ACC112 (cell line): ENCODE results near the gene RPL31.
"Not testable (repeated sequence)": the region's sequence is repeated elsewhere in the genome, so short reads cannot be mapped to it uniquely, and the experiment has no call there.

Experiments
- H2AFZ ChIP-seq: fragments of 200-600 bp; sonication (generic); one replicate; pipeline ENCODE4 v1.6.0; 2017; ENCODE audit warnings: antibody characterized with exemption, low read length; ENCODE audit not compliant: unreplicated experiment
- H3K27ac ChIP-seq: fragments of 200-600 bp; sonication (generic); 2 replicates; pipeline ENCODE4 v1.5.1; 2014; ENCODE audit warnings: low read depth, mild to moderate bottlenecking, antibody characterized with exemption, low read length, moderate library complexity
- H3K27me3 ChIP-seq: fragments of 200-600 bp; sonication (generic); 2 replicates; pipeline ENCODE4 v1.6.1; 2014; ENCODE audit warnings: mild to moderate bottlenecking, antibody characterized with exemption, low read length, moderate library complexity, mixed read lengths; ENCODE audit not compliant: insufficient read depth
- H3K36me3 ChIP-seq: fragments of 200-600 bp; sonication (generic); 2 replicates; pipeline ENCODE4 v1.6.1; 2016; ENCODE audit warnings: mild to moderate bottlenecking, antibody characterized with exemption, low read length, moderate library complexity, mixed read lengths; ENCODE audit not compliant: insufficient read depth
- H3K4me1 ChIP-seq: fragments of 200-600 bp; sonication (generic); one replicate; pipeline ENCODE4 v1.6.1; 2016; ENCODE audit warnings: low read length, mixed read lengths; ENCODE audit not compliant: insufficient read depth, unreplicated experiment, control insufficient read depth
- H3K4me3 ChIP-seq: fragments of 200-600 bp; sonication (generic); 2 replicates; pipeline ENCODE4 v1.5.1; 2014; ENCODE audit warnings: mild to moderate bottlenecking, low read depth, low read length
- H3K79me2 ChIP-seq: fragments of 200-600 bp; sonication (generic); one replicate; pipeline ENCODE4 v1.6.0; 2016; ENCODE audit warnings: low read length; ENCODE audit not compliant: control insufficient read depth, unreplicated experiment, insufficient read depth

RPL31 gene

DNA sequence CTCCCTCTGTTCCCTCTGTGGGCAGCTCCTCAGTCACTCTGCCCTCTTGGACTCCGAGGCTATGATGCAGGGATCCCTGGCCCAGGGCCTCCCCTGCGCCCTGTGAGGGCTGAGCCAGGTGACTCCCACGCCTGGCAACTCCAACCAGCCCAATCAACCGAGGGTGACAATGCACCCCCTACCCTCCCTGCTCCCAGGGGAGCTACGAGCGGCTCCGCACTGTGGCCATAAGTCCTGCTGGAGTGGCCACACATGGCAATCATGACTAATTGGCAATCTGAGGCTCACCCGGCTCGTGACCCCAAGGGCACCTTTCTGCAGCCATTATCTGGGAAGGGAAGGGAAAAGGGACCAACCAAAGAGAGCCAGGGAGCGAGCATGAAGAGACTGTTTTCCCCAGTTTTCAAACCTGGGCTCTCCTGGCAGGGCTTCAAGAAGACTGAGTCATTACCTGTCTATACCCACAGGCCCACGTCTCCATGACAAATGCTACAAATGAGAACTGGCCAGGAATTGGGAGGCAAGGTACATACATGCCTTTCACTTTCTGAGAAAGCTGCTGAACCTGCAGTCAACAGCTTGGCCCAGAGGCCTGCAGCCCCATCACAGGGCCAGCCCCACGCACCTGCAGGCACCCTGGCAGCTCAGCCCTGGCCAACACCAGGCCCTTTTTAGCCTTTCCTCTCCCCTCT lies 45.1 kb downstream of the RPL31 start:
- no peak overlapping the region for H2AFZ ChIP-seq
- H3K79me2 ChIP-seq = no peaks in the 10 kb centered on the region
- no peak overlapping the region for H3K27ac ChIP-seq
- H3K4me3 ChIP-seq = no peak overlapping the region
- H3K36me3 ChIP-seq = peaks cover 23% of the 10 kb centered on the region
- H3K27me3 ChIP-seq = no peaks in the 10 kb centered on the region
- peaks cover 18% of the 10 kb centered on the region for H3K4me1 ChIP-seq

DNA sequence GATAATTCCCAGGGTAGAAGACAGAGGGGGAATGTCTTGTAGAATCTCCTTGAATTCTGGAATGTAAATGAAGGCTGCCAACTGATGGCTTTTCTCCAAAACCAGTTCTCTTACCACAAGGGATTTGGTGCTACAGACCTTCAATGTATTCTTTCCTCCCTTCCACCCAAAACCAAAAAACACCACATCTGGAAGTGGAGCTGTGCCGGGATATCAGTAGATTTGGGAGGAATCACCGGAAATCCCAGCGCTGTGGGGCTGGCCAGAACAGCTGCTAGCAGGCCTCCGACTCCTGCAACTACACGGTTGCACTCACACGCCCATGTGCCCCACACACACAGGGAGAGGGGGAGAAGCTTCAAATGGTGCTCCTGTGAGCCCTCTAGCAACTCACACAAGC lies 45.7 kb downstream of the RPL31 start:
- Histone ChIP-seq H3K36me3 (peaks cover 23% of the 10 kb centered on the region), H3K27ac (no peak overlapping the region), H3K4me3 (no peak overlapping the region), H3K27me3 (no peaks in the 10 kb centered on the region), H3K79me2 (no peaks in the 10 kb centered on the region), H3K4me1 (peaks cover 15% of the 10 kb centered on the region), H2AFZ (no peak overlapping the region)

DNA sequence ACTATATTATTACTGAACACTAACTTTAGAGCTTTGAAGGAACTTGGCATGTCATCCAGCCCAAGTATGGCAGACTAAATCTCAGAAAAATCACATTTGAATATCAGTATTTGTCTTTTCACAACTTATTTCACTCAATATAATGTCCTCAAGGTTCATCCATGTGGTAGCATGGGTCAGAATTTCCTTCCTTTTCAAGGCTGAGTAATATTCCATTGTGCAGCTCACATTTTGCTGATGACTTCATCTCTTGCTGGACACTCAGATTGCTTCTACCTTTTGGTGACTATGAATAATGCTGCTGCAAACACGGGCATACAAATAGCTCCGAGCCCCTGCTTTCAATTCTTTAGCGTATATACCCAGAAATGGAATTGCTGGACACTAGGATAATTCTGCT lies 46.7 kb downstream of the RPL31 start:
- H3K79me2 ChIP-seq = no peaks in the 10 kb centered on the region
- H3K27me3 ChIP-seq = no peaks in the 10 kb centered on the region
- no peak overlapping the region for H2AFZ ChIP-seq
- H3K27ac ChIP-seq = no peak overlapping the region
- H3K4me1 ChIP-seq = peaks cover 15% of the 10 kb centered on the region
- H3K36me3 ChIP-seq = peaks cover 26% of the 10 kb centered on the region
- H3K4me3 ChIP-seq = no peak overlapping the region

DNA sequence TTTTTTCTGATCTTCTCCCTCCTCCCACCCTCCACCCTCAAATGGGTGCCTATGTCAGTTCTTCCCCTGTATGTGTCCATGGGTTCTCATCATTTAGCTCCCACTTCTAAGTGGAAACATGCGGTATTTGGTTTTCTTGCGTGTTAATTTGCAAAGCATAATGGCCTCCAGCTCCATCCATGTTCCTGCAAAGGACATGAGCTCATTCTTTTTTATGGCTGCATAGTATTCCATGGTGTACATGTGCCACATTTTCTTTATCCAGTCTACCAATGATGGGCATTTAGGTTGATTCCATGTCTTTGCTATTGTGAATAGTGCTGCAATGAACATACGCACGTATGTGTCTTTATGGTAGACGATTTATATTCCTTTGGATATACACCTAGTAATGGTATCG lies 48.8 kb downstream of the RPL31 start:
- not testable (repeated sequence) for H3K27ac ChIP-seq, H3K4me3 ChIP-seq, H3K79me2 ChIP-seq, H2AFZ ChIP-seq, H3K27me3 ChIP-seq
- H3K36me3 ChIP-seq = peaks cover 37% of the 10 kb centered on the region
- H3K4me1 ChIP-seq = peaks cover 15% of the 10 kb centered on the region

DNA sequence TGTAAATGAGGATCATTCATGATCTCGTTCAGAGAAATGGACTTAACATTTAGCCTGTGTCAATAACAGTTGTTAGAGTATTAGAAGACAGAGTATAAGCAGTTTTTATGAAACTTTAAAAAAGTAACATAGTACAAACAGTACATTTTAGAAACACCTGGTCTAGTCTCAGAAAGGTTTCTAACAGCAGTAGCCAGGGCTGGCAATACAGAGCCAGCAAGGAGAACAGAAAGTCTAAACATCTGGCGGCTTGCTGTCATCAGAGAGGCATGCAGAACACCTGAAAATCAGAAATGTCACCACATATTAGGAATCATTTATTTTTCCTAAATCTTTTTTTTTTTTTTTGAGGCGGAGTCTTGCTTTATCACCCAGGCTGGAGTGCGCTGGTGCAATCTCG lies 50.1 kb downstream of the RPL31 start:
- Histone ChIP-seq H3K4me1 (peaks cover 13% of the 10 kb centered on the region), H2AFZ (no peak overlapping the region), H3K27ac (no peak overlapping the region), H3K4me3 (no peak overlapping the region), H3K36me3 (peaks cover 37% of the 10 kb centered on the region), H3K79me2 (no peaks in the 10 kb centered on the region), H3K27me3 (no peaks in the 10 kb centered on the region)

DNA sequence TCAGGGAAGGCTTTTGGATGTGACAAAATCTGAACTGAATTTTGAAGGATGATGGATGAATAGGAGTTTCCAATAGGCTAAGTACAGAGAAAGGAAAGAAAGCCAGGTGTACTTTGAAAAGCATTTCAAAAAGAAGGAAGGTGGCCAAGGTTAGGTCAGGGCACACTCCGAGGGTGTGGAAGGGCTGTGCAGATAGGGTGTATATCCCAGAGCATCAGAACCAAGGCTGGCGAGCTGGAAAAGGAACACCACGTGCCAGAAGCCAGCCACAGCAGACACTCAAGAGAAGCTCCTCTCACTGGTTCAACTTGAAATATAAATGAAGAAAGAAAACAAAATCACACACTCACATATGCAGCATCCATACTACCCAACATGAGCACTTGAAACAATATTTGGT lies 51.0 kb downstream of the RPL31 start:
- Histone ChIP-seq H3K4me1 (peaks cover 3% of the 10 kb centered on the region), H3K27me3 (no peaks in the 10 kb centered on the region), H3K36me3 (peaks cover 37% of the 10 kb centered on the region), H3K79me2 (no peaks in the 10 kb centered on the region), H3K4me3 (no peak overlapping the region), H3K27ac (no peak overlapping the region), H2AFZ (no peak overlapping the region)
